Adrenal gland (tissue), 5 donors: ENCODE results near the gene TGFBR2.
A peak's percentile ranks its signal among the peaks of the same experiment; 100 is the strongest.

Experiments
- CTCF ChIP-seq, 6 experiments: fragments of 450-650 bp in 4 of 6; fragments of 200-600 bp in 2 of 6; sonication (generic) in 1 of 6; IDR thresholded peaks; 1 replicate in 5 of 6; 2 replicates in 1 of 6; pipeline versions ENCODE4 v1.5.1 to v1.8.0; 2016 to 2021; ENCODE audit warnings: antibody characterized with exemption in 6 of 6, mild to moderate bottlenecking in 2 of 6, moderate library complexity in 1 of 6
- POLR2A ChIP-seq, 2 donors: fragments of 450-650 bp; IDR thresholded peaks; one replicate each; pipeline ENCODE4 v1.6.1; 2017; ENCODE audit warnings: antibody characterized with exemption in 2 of 2, mild to moderate bottlenecking in 2 of 2, moderate library complexity in 1 of 2
- donor health status: DM: no; HTN: no; CAD: no.

DNA sequence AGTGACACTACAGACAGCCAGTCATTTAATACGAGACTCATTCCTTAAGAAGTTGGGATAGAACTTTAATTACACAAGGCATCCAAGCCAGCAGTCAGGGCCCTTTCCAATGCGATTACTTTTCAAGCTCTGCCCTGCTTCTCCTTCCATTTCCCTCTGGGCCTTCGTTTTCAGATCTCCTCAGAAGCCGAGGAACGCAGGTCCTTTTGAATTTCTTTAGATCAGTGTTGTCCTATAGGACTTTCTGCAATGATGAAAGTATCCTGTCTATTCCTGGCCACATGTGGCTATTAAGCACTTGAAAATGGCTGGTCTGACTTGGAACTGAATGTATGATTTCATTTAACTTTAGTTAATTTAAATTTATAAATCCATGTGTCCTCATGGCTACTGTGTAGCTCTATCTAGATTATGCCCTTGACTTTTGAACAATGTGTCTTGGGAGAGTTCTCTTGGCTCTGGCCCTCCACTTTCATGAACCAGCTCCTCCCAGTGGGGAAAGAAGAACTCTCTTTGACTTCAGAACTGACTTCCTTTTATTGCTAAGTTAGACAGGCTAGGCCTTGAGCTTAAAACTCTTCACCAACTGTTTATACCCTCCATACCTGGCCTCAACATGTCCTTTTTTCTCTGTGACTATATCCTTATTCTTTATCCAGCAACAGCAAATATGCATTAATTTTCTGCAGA is 22.6 kb downstream of the TGFBR2 start:
- peak in 5 of 6 experiments; percentile 18 to 37 (median 24) for TF ChIP-seq CTCF (IDR thresholded peaks at IDR 0.05)
- no peak for TF ChIP-seq POLR2A (IDR thresholded peaks at IDR 0.05)
